HepG2 (cell line): ENCODE data around the gene CDH13. TPM values are rescaled to one million over a fixed set of nuclear protein-coding genes. Genes with fewer than 3 reads are reported as not detected.

Experiments used
- ATAC-seq: fragments of 200-7000 bp; cut with Tn5 transposase; 3 replicates; pipeline ENCODE4 v1.9.1; 2020; ENCODE audit warnings: mild to moderate bottlenecking, moderate library complexity
- BruUV-seq: library from RNA; stranded (reverse); fragments of 400-500 nt; replicated peaks from 2 replicates; lab custom pipeline; 2021; lab: Mats Ljungman, UMichigan
- CTCF ChIA-PET: fragments of 300-600 bp; formaldehyde crosslinking; extraction: SDS; loops from one replicate; lab custom pipeline; 2021; ENCODE audit warnings: low total read pairs, inconsistent platforms, low intra/inter-chr PET ratio; lab: Yijun Ruan, JAX
- POLR2A ChIA-PET: fragments of 350-600 bp; sonication (Branson Sonifier 250); formaldehyde crosslinking; loops from one replicate; lab custom pipeline; 2020; ENCODE audit warnings: antibody characterized with exemption, inconsistent platforms; lab: Yijun Ruan, JAX
- DNase-seq: peaks from one replicate; pipeline ENCODE4 v3.0.0-alpha.2; 2015; ENCODE audit warnings: low spot score
- FAIRE-seq: peaks from 3 replicates; lab custom pipeline; 2011; peaks lifted over from hg19 to GRCh38; lab: Jason Lieb, UNC
- H2AFZ ChIP-seq: one replicate; pipeline ENCODE4 v1.6.1; 2011; ENCODE audit warnings: low read length, inconsistent platforms
- H3K27ac ChIP-seq: fragments of 300-600 bp; 3 replicates; pipeline ENCODE4 v1.8.0; 2011; ENCODE audit warnings: mixed run types, mild to moderate bottlenecking, mixed read lengths, low read length, inconsistent platforms; ENCODE audit not compliant: insufficient read depth; ENCODE audit errors: extremely low read length
- H3K27me3 ChIP-seq, 2 experiments: fragments of 200-600 bp in 1 of 2; 2 replicates in 1 of 2; 3 replicates in 1 of 2; pipeline versions ENCODE4 v1.6.0 to v1.8.0; 2011; ENCODE audit warnings: low read length in 2 of 2, mild to moderate bottlenecking in 2 of 2, moderate library complexity in 2 of 2, inconsistent platforms in 1 of 2; ENCODE audit not compliant: insufficient read depth in 2 of 2, control insufficient read depth in 1 of 2
- H3K36me3 ChIP-seq, 2 experiments: fragments of 200-600 bp in 1 of 2; replicated peaks in 1 of 2; 2 replicates in 1 of 2; 3 replicates in 1 of 2; pipeline versions ENCODE4 v1.5.1 to v1.8.0; 2011; ENCODE audit warnings: low read length in 2 of 2, inconsistent platforms in 1 of 2; ENCODE audit not compliant: insufficient read depth in 2 of 2, control insufficient read depth in 1 of 2
- H3K4me1 ChIP-seq: 2 replicates; pipeline ENCODE4 v1.5.1; 2012; ENCODE audit warnings: low read length, inconsistent platforms; ENCODE audit not compliant: insufficient read depth
- H3K4me2 ChIP-seq: 2 replicates; pipeline ENCODE4 v1.6.0; 2011; ENCODE audit warnings: low read depth, low read length, inconsistent platforms
- H3K4me3 ChIP-seq, 3 experiments: fragments of 200-600 bp in 1 of 3; sonication (generic), shearing (Covaris generic) in 1 of 3; replicated peaks in 1 of 3; 2 replicates each; pipeline ENCODE4 v1.5.1; 2011 to 2016; ENCODE audit warnings: low read length in 3 of 3, inconsistent platforms in 2 of 3, low read depth in 2 of 3, mild to moderate bottlenecking in 2 of 3, control low read depth in 1 of 3, mixed read lengths in 1 of 3; ENCODE audit not compliant: insufficient read depth in 1 of 3
- H3K79me2 ChIP-seq: one replicate; pipeline ENCODE4 v1.6.1; 2011; ENCODE audit warnings: low read length, inconsistent platforms; ENCODE audit not compliant: insufficient read depth
- H3K9ac ChIP-seq: 2 replicates; pipeline ENCODE4 v1.6.0; 2011; ENCODE audit warnings: mild to moderate bottlenecking, low read depth, low read length, inconsistent platforms; ENCODE audit not compliant: insufficient read depth
- H3K9me3 ChIP-seq: 2 replicates; pipeline ENCODE4 v1.5.1; 2012; ENCODE audit warnings: mild to moderate bottlenecking, low read length
- H4K20me1 ChIP-seq: 2 replicates; pipeline ENCODE4 v1.6.0; 2011; ENCODE audit warnings: inconsistent platforms, mild to moderate bottlenecking, low read length, moderate library complexity; ENCODE audit not compliant: insufficient read depth
- FOXA3 ChIP-seq: IDR thresholded peaks from 2 replicates; pipeline ENCODE4 v1.6.1; 2016; ENCODE audit warnings: missing genetic modification reagents, missing compliant biosample characterization
- GLI4 ChIP-seq: sonication (generic); formaldehyde crosslinking; IDR thresholded peaks from 2 replicates; pipeline ENCODE4 v1.5.1; 2020; ENCODE audit warnings: missing genetic modification reagents, mild to moderate bottlenecking, moderate library complexity, borderline replicate concordance
- HOXA3 ChIP-seq: sonication (generic); formaldehyde crosslinking; IDR thresholded peaks from 2 replicates; pipeline ENCODE4 v1.5.0; 2020; ENCODE audit warnings: missing genetic modification reagents
- HOXA5 ChIP-seq: sonication (generic); formaldehyde crosslinking; IDR thresholded peaks from 2 replicates; pipeline ENCODE4 v1.4.0; 2020; ENCODE audit warnings: missing genetic modification reagents
- IRF2 ChIP-seq: IDR thresholded peaks from 2 replicates; pipeline ENCODE4 v1.6.1; 2018; ENCODE audit warnings: missing genetic modification reagents, missing compliant biosample characterization
- KDM2A ChIP-seq: sonication (generic); formaldehyde crosslinking; IDR thresholded peaks from 2 replicates; pipeline ENCODE4 v1.4.0; 2020; ENCODE audit warnings: low read depth, missing genetic modification reagents, borderline replicate concordance
- NRL ChIP-seq: sonication (generic); formaldehyde crosslinking; IDR thresholded peaks from 2 replicates; pipeline ENCODE4 v1.5.0; 2020; ENCODE audit warnings: missing genetic modification reagents, mild to moderate bottlenecking, moderate library complexity, borderline replicate concordance
- PPARG ChIP-seq: conservative IDR thresholded peaks from 2 replicates; pipeline ENCODE4 v1.6.1; 2016; ENCODE audit warnings: missing biosample characterization, missing genetic modification reagents
- RBM39 ChIP-seq: fragments of 200-400 bp; formaldehyde crosslinking; IDR thresholded peaks from one replicate; pipeline ENCODE4 v1.6.1; 2018; ENCODE audit warnings: antibody characterized with exemption, mild to moderate bottlenecking, low read depth, low read length; ENCODE audit not compliant: poor library complexity, severe bottlenecking
- ZFP36L1 ChIP-seq: sonication (generic); formaldehyde crosslinking; IDR thresholded peaks from 2 replicates; pipeline ENCODE4 v1.8.0; 2022; ENCODE audit warnings: mild to moderate bottlenecking, missing genetic modification reagents, moderate library complexity
- ZFY ChIP-seq: sonication (generic); formaldehyde crosslinking; IDR thresholded peaks from 2 replicates; pipeline ENCODE4 v1.4.0; 2020; ENCODE audit warnings: missing genetic modification reagents
- ZMYM3 ChIP-seq: sonication (generic); formaldehyde crosslinking; IDR thresholded peaks from 2 replicates; pipeline ENCODE4 v1.5.1; 2020; ENCODE audit warnings: mild to moderate bottlenecking, missing genetic modification reagents
- ZNF34 ChIP-seq: sonication (generic); formaldehyde crosslinking; IDR thresholded peaks from 2 replicates; pipeline ENCODE4 v1.4.0; 2020; ENCODE audit warnings: mild to moderate bottlenecking, missing genetic modification reagents, borderline replicate concordance
- ZNF839 ChIP-seq: sonication (generic); formaldehyde crosslinking; IDR thresholded peaks from 2 replicates; pipeline ENCODE4 v1.4.0; 2020; ENCODE audit warnings: missing genetic modification reagents, mild to moderate bottlenecking, borderline replicate concordance
- WGBS: methylation state at CpG from one replicate; pipeline ENCODE4 v1.1.6; 2017; ENCODE audit warnings: low lambda C conversion rate; 5-methylcytosine and 5-hydroxymethylcytosine counted together
- in situ Hi-C: cut with HindIII; loops from 2 replicates; pipeline ENCODE4 v1.10.0; 2017; ENCODE audit warnings: low pct_unique_long_range_greater_than_20kb; ENCODE audit not compliant: extremely low pct_ligation_motif_present
- intact Hi-C: fragments of 100-400 bp; cut with micrococcal nuclease; formaldehyde crosslinking; loops from one replicate; pipeline ENCODE4 v1.10.0; 2022; ENCODE audit not compliant: unreplicated experiment
- polyA plus RNA-seq, 8 experiments: library from polyadenylated mRNA; depleted of rRNA in 3 of 8; stranded (reverse) in 7 of 8; unstranded in 1 of 8; fragments of >200 nt; fragmentation: Illumina TruSeq in 4 of 8; extraction: Trizol in 4 of 8; gene quantifications; 2 replicates each; pipeline versions ENCODE4 v1.2.1 to v1.2.3, GENCODE V29; 2011 to 2016; ENCODE audit warnings: low read depth in 4 of 8, missing spikeins in 1 of 8, mixed read lengths in 1 of 8; ENCODE audit not compliant: insufficient read depth in 1 of 8
- total RNA-seq, 5 experiments: library from RNA; depleted of rRNA; stranded (reverse); fragments of >200 nt; fragmentation: Illumina TruSeq; extraction: Trizol; gene quantifications; 2 replicates each; pipeline ENCODE4 v1.2.3, GENCODE V29; 2016; ENCODE audit warnings: low read depth in 1 of 5
- TF ChIP-seq, protein P1 (sequence below): sonication (generic); formaldehyde crosslinking; IDR thresholded peaks from 2 replicates; pipeline ENCODE4 v1.5.0; 2020; ENCODE audit warnings: mild to moderate bottlenecking, missing genetic modification reagents, moderate library complexity
- TF ChIP-seq, protein P2 (sequence below): sonication (generic); formaldehyde crosslinking; IDR thresholded peaks from 2 replicates; pipeline ENCODE4 v1.4.0; 2020; ENCODE audit warnings: missing genetic modification reagents
- TF ChIP-seq, protein P3 (sequence below): sonication (generic); formaldehyde crosslinking; IDR thresholded peaks from 2 replicates; pipeline ENCODE4 v1.5.0; 2020; ENCODE audit warnings: mild to moderate bottlenecking, missing genetic modification reagents, borderline replicate concordance

The CDH13 gene
- total and polyA plus RNA-seq, 2 of the 13 experiments (the other 11 are each of a cell fraction or from before 2014, with no cell fraction given), result not detected

DNA sequence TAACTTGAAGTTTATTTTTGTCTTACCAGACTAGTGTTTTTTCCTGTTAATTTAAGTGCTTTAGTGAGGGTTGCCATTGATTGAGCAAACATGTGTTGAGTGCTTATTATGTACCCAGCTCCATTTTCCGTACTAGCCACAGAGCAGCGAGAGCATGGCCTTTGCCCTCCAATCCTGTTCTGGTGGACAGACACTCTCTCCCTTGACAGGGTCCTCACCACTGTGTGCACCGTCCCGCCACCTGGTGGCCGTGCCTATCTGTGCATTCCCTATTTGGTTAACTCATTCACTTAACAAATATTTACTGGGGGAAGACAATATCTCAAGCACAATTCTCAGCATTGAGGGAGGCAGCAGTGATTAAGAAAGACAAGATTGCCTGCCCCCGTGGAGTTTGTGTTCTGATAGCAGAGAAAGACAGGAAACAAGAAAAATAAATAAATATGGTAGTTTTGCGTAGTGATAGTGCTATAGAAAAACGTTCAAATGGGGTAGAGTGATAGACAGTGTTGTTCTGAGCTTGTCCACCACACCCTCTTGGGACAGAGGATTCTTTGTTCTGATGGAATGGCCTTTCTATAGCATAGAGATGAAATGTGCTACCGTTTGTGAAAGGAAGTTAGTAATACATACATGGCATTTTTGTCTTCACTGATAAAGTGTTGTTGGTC lies 13.0 kb downstream of the CDH13 start:
- POLR2A ChIA-PET, result no interaction called here
- intact Hi-C loops, result no loop called here
- 0 out of 2 replicates have a peak, but pooled peaks have one; percentile 38 for TF ChIP-seq HOXA5 (CRISPR knock-in tag)
- no peak for TF ChIP-seq GLI4
- no peak for TF ChIP-seq ZNF34 (CRISPR knock-in tag)
- TF ChIP-seq, protein P1, sequence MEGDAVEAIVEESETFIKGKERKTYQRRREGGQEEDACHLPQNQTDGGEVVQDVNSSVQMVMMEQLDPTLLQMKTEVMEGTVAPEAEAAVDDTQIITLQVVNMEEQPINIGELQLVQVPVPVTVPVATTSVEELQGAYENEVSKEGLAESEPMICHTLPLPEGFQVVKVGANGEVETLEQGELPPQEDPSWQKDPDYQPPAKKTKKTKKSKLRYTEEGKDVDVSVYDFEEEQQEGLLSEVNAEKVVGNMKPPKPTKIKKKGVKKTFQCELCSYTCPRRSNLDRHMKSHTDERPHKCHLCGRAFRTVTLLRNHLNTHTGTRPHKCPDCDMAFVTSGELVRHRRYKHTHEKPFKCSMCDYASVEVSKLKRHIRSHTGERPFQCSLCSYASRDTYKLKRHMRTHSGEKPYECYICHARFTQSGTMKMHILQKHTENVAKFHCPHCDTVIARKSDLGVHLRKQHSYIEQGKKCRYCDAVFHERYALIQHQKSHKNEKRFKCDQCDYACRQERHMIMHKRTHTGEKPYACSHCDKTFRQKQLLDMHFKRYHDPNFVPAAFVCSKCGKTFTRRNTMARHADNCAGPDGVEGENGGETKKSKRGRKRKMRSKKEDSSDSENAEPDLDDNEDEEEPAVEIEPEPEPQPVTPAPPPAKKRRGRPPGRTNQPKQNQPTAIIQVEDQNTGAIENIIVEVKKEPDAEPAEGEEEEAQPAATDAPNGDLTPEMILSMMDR (CRISPR knock-in tag), result peak; percentile 91
- TF ChIP-seq KDM2A, result peak; percentile 52; the same call in 1 of the 2 replicates
- peak; percentile 47 for TF ChIP-seq FOXA3 (CRISPR knock-in tag)
- peak; percentile 92 for TF ChIP-seq PPARG (CRISPR knock-in tag)
- TF ChIP-seq, protein P2, sequence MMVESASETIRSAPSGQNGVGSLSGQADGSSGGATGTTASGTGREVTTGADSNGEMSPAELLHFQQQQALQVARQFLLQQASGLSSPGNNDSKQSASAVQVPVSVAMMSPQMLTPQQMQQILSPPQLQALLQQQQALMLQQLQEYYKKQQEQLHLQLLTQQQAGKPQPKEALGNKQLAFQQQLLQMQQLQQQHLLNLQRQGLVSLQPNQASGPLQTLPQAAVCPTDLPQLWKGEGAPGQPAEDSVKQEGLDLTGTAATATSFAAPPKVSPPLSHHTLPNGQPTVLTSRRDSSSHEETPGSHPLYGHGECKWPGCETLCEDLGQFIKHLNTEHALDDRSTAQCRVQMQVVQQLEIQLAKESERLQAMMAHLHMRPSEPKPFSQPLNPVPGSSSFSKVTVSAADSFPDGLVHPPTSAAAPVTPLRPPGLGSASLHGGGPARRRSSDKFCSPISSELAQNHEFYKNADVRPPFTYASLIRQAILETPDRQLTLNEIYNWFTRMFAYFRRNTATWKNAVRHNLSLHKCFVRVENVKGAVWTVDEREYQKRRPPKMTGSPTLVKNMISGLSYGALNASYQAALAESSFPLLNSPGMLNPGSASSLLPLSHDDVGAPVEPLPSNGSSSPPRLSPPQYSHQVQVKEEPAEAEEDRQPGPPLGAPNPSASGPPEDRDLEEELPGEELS (CRISPR knock-in tag), result no peak
- 0 out of 2 replicates have a peak, but pooled peaks have one; percentile 18 for TF ChIP-seq HOXA3 (CRISPR knock-in tag)
- TF ChIP-seq IRF2 (CRISPR knock-in tag), result 0 out of 2 replicates have a peak, but pooled peaks have one; percentile 38
- TF ChIP-seq, protein P3, sequence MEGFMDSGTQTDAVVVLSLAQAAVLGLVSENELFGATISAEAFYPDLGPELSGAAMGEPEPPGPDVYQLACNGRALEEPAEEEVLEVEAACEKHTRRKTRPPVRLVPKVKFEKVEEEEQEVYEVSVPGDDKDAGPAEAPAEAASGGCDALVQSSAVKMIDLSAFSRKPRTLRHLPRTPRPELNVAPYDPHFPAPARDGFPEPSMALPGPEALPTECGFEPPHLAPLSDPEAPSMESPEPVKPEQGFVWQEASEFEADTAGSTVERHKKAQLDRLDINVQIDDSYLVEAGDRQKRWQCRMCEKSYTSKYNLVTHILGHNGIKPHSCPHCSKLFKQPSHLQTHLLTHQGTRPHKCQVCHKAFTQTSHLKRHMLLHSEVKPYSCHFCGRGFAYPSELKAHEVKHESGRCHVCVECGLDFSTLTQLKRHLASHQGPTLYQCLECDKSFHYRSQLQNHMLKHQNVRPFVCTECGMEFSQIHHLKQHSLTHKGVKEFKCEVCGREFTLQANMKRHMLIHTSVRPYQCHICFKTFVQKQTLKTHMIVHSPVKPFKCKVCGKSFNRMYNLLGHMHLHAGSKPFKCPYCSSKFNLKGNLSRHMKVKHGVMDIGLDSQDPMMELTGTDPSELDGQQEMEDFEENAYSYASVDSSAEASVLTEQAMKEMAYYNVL (CRISPR knock-in tag), result no peak
- TF ChIP-seq ZNF839 (CRISPR knock-in tag), result no peak
- TF ChIP-seq ZFP36L1 (CRISPR knock-in tag), result no peak
- 0 out of 2 replicates have a peak, but pooled peaks have one; percentile 35 for TF ChIP-seq ZMYM3 (CRISPR knock-in tag)
- TF ChIP-seq NRL, result no peak
- TF ChIP-seq ZFY (CRISPR knock-in tag), result no peak
- TF ChIP-seq RBM39, result no peak

More for the DNA sequence above, 13.0 kb downstream of the CDH13 start:
- H3K4me2 ChIP-seq, result no peak overlapping the region
- H3K4me1 ChIP-seq, result 0 out of 2 replicates have a peak, but pooled peaks cover 6% of the 10 kb centered on the region
- no peaks in the 10 kb centered on the region for H3K36me3 ChIP-seq
- BruUV-seq, result no TSS peak
- H3K9ac ChIP-seq, result no peak overlapping the region
- 8% methylated on average over 9 of the region's 9 CpGs for WGBS
- no peaks in the 10 kb centered on the region for H3K9me3 ChIP-seq
- H3K27me3 ChIP-seq, result no peaks in the 10 kb centered on the region
- no peak overlapping the region for H3K27ac ChIP-seq
- CTCF ChIA-PET, result interaction anchor here (1.3 to 1.4 kb wide), 2 partner anchors 183 to 376 kb away, joined by 4 to 15 read pairs; no protein-coding TSS in a partner anchor
- DNase-seq, result peak; percentile 46
- in situ Hi-C loops, result loop anchor here (10.0 kb wide), 1 partner anchor 375 kb away; no protein-coding TSS in a partner anchor
- peak; percentile 99 for ATAC-seq
- H4K20me1 ChIP-seq, result no peaks in the 10 kb centered on the region
- H3K4me3 ChIP-seq, result no peak overlapping the region
- FAIRE-seq, result peak; percentile 94
- no peak overlapping the region for H2AFZ ChIP-seq
- no peaks in the 10 kb centered on the region for H3K79me2 ChIP-seq
